LNCaP clone FGC (cell line): ENCODE results near the gene HESX1.

Experiments used
- DNase-seq: peaks from one replicate; pipeline ENCODE4 v3.0.0-alpha.2; 2011; ENCODE audit warnings: low read depth
- H3K4me3 ChIP-seq: 2 replicates; pipeline ENCODE4 v1.5.1; 2011; ENCODE audit warnings: mild to moderate bottlenecking, low read depth, low read length, control low read depth
- TF ChIP-seq, protein P1 (sequence below): IDR thresholded peaks from 2 replicates; pipeline ENCODE4 v1.5.1; 2012; ENCODE audit warnings: mild to moderate bottlenecking; ENCODE audit not compliant: control insufficient read depth, insufficient read depth; ENCODE audit errors: extremely low read depth

Gene HESX1

DNA sequence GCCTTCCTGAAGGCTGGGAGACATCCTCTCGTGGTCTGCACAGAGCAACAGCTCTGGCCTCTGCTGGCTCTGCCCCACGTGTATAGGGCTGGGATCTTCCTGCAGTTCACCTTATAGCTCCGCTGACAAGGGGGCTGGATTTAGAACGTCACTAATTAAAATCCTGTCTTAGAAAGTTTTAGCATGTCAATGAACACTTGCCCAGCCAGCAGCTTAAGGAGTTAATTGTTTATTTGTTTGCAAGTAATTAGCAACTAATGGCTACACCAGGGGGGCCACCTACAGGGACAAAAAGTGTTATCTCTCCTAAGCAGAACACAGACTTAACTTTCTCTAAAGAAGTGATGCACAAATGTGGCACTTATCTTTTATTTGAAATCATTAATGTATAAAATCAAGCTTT is at the start of gene HESX1:
TSS of gene HESX1 (minus strand) at position 84 of the 403 bp plus-strand sequence. CDS start at position 24, 60 bp downstream.
- TF ChIP-seq, protein P1, sequence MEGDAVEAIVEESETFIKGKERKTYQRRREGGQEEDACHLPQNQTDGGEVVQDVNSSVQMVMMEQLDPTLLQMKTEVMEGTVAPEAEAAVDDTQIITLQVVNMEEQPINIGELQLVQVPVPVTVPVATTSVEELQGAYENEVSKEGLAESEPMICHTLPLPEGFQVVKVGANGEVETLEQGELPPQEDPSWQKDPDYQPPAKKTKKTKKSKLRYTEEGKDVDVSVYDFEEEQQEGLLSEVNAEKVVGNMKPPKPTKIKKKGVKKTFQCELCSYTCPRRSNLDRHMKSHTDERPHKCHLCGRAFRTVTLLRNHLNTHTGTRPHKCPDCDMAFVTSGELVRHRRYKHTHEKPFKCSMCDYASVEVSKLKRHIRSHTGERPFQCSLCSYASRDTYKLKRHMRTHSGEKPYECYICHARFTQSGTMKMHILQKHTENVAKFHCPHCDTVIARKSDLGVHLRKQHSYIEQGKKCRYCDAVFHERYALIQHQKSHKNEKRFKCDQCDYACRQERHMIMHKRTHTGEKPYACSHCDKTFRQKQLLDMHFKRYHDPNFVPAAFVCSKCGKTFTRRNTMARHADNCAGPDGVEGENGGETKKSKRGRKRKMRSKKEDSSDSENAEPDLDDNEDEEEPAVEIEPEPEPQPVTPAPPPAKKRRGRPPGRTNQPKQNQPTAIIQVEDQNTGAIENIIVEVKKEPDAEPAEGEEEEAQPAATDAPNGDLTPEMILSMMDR = no peak
- DNase-seq = no peak

DNA sequence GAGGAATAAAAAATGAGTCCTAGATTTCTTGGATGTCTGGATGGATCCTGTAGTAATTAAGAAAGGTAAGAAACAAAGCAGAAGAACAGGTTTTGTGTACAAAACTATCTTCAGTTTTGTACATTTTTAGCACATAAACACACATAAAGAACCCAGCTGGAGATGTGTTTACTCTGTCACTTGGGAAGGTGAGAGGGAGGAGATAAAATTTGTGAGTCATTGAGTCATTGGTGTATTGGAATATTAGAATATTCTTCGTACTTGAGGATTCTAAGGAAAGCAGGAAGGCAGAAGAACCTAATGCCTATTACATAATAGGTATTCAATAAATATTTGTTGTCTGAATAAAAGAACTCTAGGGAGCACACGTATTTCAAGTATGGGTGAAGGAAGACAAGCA is 45.2 kb upstream of the HESX1 start:
- no peak for DNase-seq
- H3K4me3 ChIP-seq = no peak overlapping the region
- TF ChIP-seq, protein P1 = no peak

More for the DNA sequence above, at the start of gene HESX1:
- H3K4me3 ChIP-seq = no peak within 1 kb of the TSS

DNA sequence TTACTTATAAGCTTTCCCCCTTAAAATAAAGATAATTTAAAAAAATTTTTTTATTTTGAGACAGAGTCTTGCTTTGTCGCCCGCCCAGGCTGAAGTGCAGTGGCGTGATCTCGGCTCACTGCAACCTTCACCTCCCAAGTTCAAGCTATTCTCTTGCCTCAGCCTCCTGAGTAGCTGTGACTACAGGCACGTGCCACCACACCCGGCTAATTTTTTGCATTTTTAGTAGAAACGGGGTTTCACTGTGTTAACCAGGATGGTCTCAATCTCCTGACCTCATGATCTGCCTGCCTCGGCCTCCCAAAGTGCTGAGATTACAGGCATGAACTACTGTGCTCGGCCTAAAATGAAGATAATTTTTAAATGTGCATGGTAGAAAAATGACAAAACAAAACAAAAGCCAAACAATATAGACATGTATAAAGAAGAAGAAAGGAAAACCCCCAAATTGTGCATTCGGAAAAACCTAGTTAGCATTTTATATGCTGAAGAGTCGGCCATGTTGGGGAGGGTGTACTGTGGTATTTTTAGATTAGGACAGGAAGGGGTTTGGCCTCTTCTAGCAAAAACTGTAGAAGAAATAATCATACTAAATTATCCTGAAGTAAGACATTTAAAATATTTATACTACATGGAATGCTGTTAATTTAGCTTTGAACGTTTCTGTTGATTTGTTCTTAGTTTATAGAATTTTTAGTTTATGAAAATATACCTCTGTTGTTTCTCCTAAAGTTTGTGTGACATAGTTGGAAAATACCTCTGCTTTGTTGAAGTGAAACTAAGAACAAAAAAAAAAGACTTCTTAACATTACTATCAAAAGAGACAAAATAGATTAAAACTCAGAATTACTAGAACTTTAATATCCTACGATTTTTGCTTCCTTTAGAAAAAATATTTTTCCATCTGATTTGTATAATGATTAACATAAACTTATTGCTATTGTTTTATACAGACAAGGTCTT is 35.1 kb upstream of the HESX1 start:
- TF ChIP-seq, protein P1 = no peak
- DNase-seq = no peak
- H3K4me3 ChIP-seq = no peak overlapping the region

DNA sequence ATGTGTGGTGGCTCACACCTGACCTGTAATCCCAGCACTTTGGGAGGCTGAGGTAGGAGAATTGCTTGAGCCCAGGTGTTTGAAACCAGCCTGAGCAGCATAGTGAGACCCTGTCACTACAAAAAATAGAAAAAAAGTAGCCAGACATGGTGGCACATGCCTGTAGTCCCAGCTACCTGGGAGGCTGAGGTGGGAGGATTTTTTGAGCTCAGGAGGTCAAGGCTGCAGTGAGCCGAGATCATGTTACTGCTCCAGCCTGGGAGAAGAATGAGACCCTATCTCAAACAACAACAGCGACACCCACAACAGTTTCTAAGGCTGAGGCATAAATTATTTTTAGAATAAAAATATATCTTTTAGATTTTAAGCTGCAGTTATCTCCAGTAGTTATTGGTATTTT is 34.0 kb upstream of the HESX1 start:
- TF ChIP-seq, protein P1 = no peak
- no peak overlapping the region for H3K4me3 ChIP-seq
- DNase-seq = no peak

DNA sequence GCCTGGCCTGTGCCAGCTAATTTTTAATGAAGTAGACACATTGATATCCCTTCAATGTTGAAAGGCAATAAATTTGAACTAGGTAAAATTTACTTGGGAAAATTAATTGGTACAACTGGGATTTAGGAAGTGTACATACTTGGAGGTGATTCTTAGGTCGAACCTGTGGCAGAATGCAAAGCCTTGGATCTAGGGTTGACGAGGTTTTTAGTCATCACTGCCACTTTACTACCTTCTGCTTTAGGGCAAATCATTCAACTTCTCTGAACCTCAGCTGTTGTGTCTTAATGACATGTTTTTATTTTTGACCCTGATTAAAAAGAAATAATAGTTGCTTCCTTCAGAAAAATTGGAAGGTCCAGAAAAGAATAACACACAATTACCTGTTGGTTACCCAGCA is 30.2 kb upstream of the HESX1 start:
- TF ChIP-seq, protein P1 = no peak
- H3K4me3 ChIP-seq = no peak overlapping the region
- no peak for DNase-seq

GRCh38 chr3:57227930-57228751 is 28.4 kb upstream of the HESX1 start:
- H3K4me3 ChIP-seq = peak overlapping the region; percentile 77
- DNase-seq = no peak
- TF ChIP-seq, protein P1 = no peak
